Trophoblast cell (in vitro differentiated cells and primary cell): ENCODE data around the gene USP27X.

Experiments
- DNase-seq, 2 donors: peaks; one replicate each; pipeline ENCODE4 v3.0.0-alpha.2; 2016
- H2AFZ ChIP-seq: 2 replicates; pipeline ENCODE4 v1.6.1; 2013; ENCODE audit warnings: low read length, moderate library complexity, mild to moderate bottlenecking; ENCODE audit not compliant: insufficient read depth, poor library complexity
- H2AK5ac ChIP-seq: 2 replicates; pipeline ENCODE4 v1.6.1; 2013; ENCODE audit warnings: mild to moderate bottlenecking, low read length
- H2BK120ac ChIP-seq: 2 replicates; pipeline ENCODE4 v1.6.1; 2013; ENCODE audit warnings: low read length, mild to moderate bottlenecking, moderate library complexity; ENCODE audit not compliant: insufficient read depth, poor library complexity
- H2BK12ac ChIP-seq: 2 replicates; pipeline ENCODE4 v1.6.1; 2013; ENCODE audit warnings: mild to moderate bottlenecking, low read length, moderate library complexity
- H2BK5ac ChIP-seq: 2 replicates; pipeline ENCODE4 v1.6.1; 2013; ENCODE audit warnings: low read length, low read depth, moderate library complexity, mild to moderate bottlenecking; ENCODE audit not compliant: poor library complexity
- H3K14ac ChIP-seq: 2 replicates; pipeline ENCODE4 v1.6.1; 2013; ENCODE audit warnings: mild to moderate bottlenecking, low read length
- H3K18ac ChIP-seq: 2 replicates; pipeline ENCODE4 v1.6.1; 2013; ENCODE audit warnings: mild to moderate bottlenecking, low read length
- H3K23ac ChIP-seq: 2 replicates; pipeline ENCODE4 v1.6.1; 2013; ENCODE audit warnings: low read length
- H3K27ac ChIP-seq: 2 replicates; pipeline ENCODE4 v1.5.1; 2013; ENCODE audit warnings: low read depth, mild to moderate bottlenecking, inconsistent platforms, low read length, moderate library complexity
- H3K27me3 ChIP-seq: 2 replicates; pipeline ENCODE4 v1.6.1; 2013; ENCODE audit warnings: inconsistent platforms, mild to moderate bottlenecking, low read length, moderate library complexity; ENCODE audit not compliant: insufficient read depth
- H3K36me3 ChIP-seq, 2 experiments: 1 replicate in 1 of 2; 2 replicates in 1 of 2; pipeline ENCODE4 v1.6.1; 2013; ENCODE audit warnings: low read length in 2 of 2, mild to moderate bottlenecking in 2 of 2, moderate library complexity in 1 of 2; ENCODE audit not compliant: insufficient read depth in 2 of 2, control insufficient read depth in 1 of 2
- H3K4ac ChIP-seq: 2 replicates; pipeline ENCODE4 v1.6.1; 2013; ENCODE audit warnings: low read depth, mild to moderate bottlenecking, low read length, moderate library complexity
- H3K4me1 ChIP-seq, 2 experiments: 1 replicate in 1 of 2; 2 replicates in 1 of 2; pipeline ENCODE4 v1.6.1; 2013; ENCODE audit warnings: low read length in 2 of 2, mild to moderate bottlenecking in 2 of 2, moderate library complexity in 1 of 2; ENCODE audit not compliant: insufficient read depth in 2 of 2, control insufficient read depth in 1 of 2
- H3K4me2 ChIP-seq: 2 replicates; pipeline ENCODE4 v1.6.1; 2013; ENCODE audit warnings: inconsistent platforms, mild to moderate bottlenecking, low read length, moderate library complexity
- H3K4me3 ChIP-seq: 2 replicates; pipeline ENCODE4 v1.5.1; 2013; ENCODE audit warnings: mild to moderate bottlenecking, low read depth, low read length, inconsistent platforms
- H3K79me1 ChIP-seq: one replicate; pipeline ENCODE4 v1.6.1; 2013; ENCODE audit warnings: low read length
- H3K79me2 ChIP-seq: 2 replicates; pipeline ENCODE4 v1.6.1; 2013; ENCODE audit warnings: low read length, mild to moderate bottlenecking; ENCODE audit not compliant: control insufficient read depth, insufficient read depth, poor library complexity
- H3K9ac ChIP-seq: 2 replicates; pipeline ENCODE4 v1.6.1; 2013; ENCODE audit warnings: mild to moderate bottlenecking, low read length
- H3K9me3 ChIP-seq: 2 replicates; pipeline ENCODE4 v1.6.1; 2013; ENCODE audit warnings: low read depth, mild to moderate bottlenecking, control low read depth, inconsistent platforms, low read length; ENCODE audit not compliant: insufficient read depth
- H4K12ac ChIP-seq: 2 replicates; pipeline ENCODE4 v1.6.1; 2013; ENCODE audit warnings: low read depth, mild to moderate bottlenecking, low read length, moderate library complexity
- H4K8ac ChIP-seq: 2 replicates; pipeline ENCODE4 v1.6.1; 2013; ENCODE audit warnings: low read depth, mild to moderate bottlenecking, low read length, moderate library complexity
- H4K91ac ChIP-seq: one replicate; pipeline ENCODE4 v1.6.1; 2013; ENCODE audit warnings: low read depth, mild to moderate bottlenecking, low read length, moderate library complexity
- WGBS: extraction: QIAGEN DNeasy Blood & Tissue Kit; methylation state at CpG from one replicate; pipeline ENCODE4 v1.1.7; 2013; ENCODE audit warnings: missing lambda C conversion rate; ENCODE audit not compliant: insufficient read length, insufficient coverage; ENCODE audit errors: extremely low coverage; 5-methylcytosine and 5-hydroxymethylcytosine counted together

The USP27X gene

GRCh38 chrX:49876750-49877149, 2.5 kb upstream of the USP27X start:
- Histone ChIP-seq H3K79me1 (peaks cover 6% of the 10 kb centered on the region), H4K91ac (no peak overlapping the region), H3K9ac (no peak overlapping the region), H2BK5ac (no peak overlapping the region), H3K4me3 (no peak overlapping the region), H3K9me3 (no peaks in the 10 kb centered on the region), H3K27ac (no peak overlapping the region), H2AFZ (no peak overlapping the region), H4K8ac (no peak overlapping the region), H2BK12ac (no peak overlapping the region), H3K23ac (no peak overlapping the region), H2BK120ac (no peak overlapping the region), H3K4me1 (peaks cover 2 to 8% of the 10 kb centered on the region in 2 experiments), H2AK5ac (no peak overlapping the region), H3K36me3 (peaks cover 0 to 7% of the 10 kb centered on the region in 2 experiments), H3K4me2 (no peak overlapping the region), H3K79me2 (no peaks in the 10 kb centered on the region), H3K18ac (no peak overlapping the region), H3K4ac (no peak overlapping the region), H4K12ac (no peak overlapping the region), H3K14ac (no peak overlapping the region), H3K27me3 (no peaks in the 10 kb centered on the region)
- peak; percentile 12 to 69 for DNase-seq
- no CpG with 5 or more reads among the region's 3 CpGs for WGBS

- no peak for DNase-seq
- Histone ChIP-seq H4K91ac (no peak overlapping the region), H3K9ac (no peak overlapping the region), H3K36me3 (peaks cover 0 to 7% of the 10 kb centered on the region in 2 experiments), H3K4me2 (no peak overlapping the region), H3K18ac (no peak overlapping the region), H4K12ac (no peak overlapping the region), H2BK5ac (no peak overlapping the region), H3K79me2 (no peaks in the 10 kb centered on the region), H3K23ac (no peak overlapping the region), H3K9me3 (no peaks in the 10 kb centered on the region), H3K79me1 (peaks cover 6% of the 10 kb centered on the region), H3K4ac (no peak overlapping the region), H3K27ac (no peak overlapping the region), H2BK12ac (no peak overlapping the region), H3K4me1 (peaks cover 2 to 8% of the 10 kb centered on the region in 2 experiments), H3K14ac (no peak overlapping the region), H4K8ac (no peak overlapping the region), H2AK5ac (no peak overlapping the region), H3K27me3 (no peaks in the 10 kb centered on the region), H3K4me3 (no peak overlapping the region), H2AFZ (no peak overlapping the region), H2BK120ac (no peak overlapping the region)
- no CpG with 5 or more reads among the region's 5 CpGs for WGBS
These were observed 1.7 kb upstream of the USP27X start for GRCh38 chrX:49877397-49878101.

- H3K36me3 ChIP-seq: peaks cover 0 to 9% of the 10 kb centered on the region in 2 experiments
- H3K14ac ChIP-seq: no peak overlapping the region
- no peak overlapping the region for H3K18ac ChIP-seq
- peaks cover 2 to 8% of the 10 kb centered on the region in 2 experiments for H3K4me1 ChIP-seq
- H3K23ac ChIP-seq: no peak overlapping the region
- H3K79me1 ChIP-seq: peaks cover 6% of the 10 kb centered on the region
- H3K4me3 ChIP-seq: peak overlapping the region; percentile 67
- peak overlapping the region; percentile 72 for H3K9ac ChIP-seq
- H2BK5ac ChIP-seq: no peak overlapping the region
- H3K27me3 ChIP-seq: no peaks in the 10 kb centered on the region
- no peak overlapping the region for H2BK120ac ChIP-seq
- H3K4ac ChIP-seq: no peak overlapping the region
- no CpG with 5 or more reads among the region's 28 CpGs for WGBS
- no peak for DNase-seq
- peak overlapping the region; percentile 80 for H3K27ac ChIP-seq
- no peak overlapping the region for H4K12ac ChIP-seq
- H2BK12ac ChIP-seq: no peak overlapping the region
- no peaks in the 10 kb centered on the region for H3K9me3 ChIP-seq
- peak overlapping the region; percentile 57 for H4K8ac ChIP-seq
- no peak overlapping the region for H4K91ac ChIP-seq
- H3K79me2 ChIP-seq: no peaks in the 10 kb centered on the region
- H2AK5ac ChIP-seq: no peak overlapping the region
- peak overlapping the region; percentile 86 for H3K4me2 ChIP-seq
- H2AFZ ChIP-seq: peak overlapping the region; percentile 45
These were observed 1.0 kb upstream of the USP27X start for GRCh38 chrX:49878128-49878833.

GRCh38 chrX:49879656-49880277, 483 bp downstream of the USP27X start:
- no peak overlapping the region for H3K14ac ChIP-seq
- peak overlapping the region; percentile 82 for H3K4me3 ChIP-seq
- H2BK12ac ChIP-seq: no peak overlapping the region

More at GRCh38 chrX:49879656-49880277, 483 bp downstream of the USP27X start:
- H2AFZ ChIP-seq: no peak overlapping the region
- no peaks in the 10 kb centered on the region for H3K27me3 ChIP-seq
- H4K12ac ChIP-seq: peak overlapping the region; percentile 12
- H3K79me2 ChIP-seq: no peaks in the 10 kb centered on the region
- H3K4me1 ChIP-seq: peaks cover 2 to 8% of the 10 kb centered on the region in 2 experiments
- H4K91ac ChIP-seq: peak overlapping the region; percentile 45
- no peak overlapping the region for H3K4ac ChIP-seq
- H3K27ac ChIP-seq: peak overlapping the region; percentile 80
- no peaks in the 10 kb centered on the region for H3K9me3 ChIP-seq
- no CpG with 5 or more reads among the region's 55 CpGs for WGBS
- peak overlapping the region; percentile 82 for H3K4me2 ChIP-seq
- peak overlapping the region; percentile 26 for H2BK5ac ChIP-seq
- peaks cover 0 to 9% of the 10 kb centered on the region in 2 experiments for H3K36me3 ChIP-seq
- peaks cover 6% of the 10 kb centered on the region for H3K79me1 ChIP-seq
- no peak overlapping the region for H2AK5ac ChIP-seq
- H3K23ac ChIP-seq: no peak overlapping the region
- H2BK120ac ChIP-seq: no peak overlapping the region
- no peak for DNase-seq
- peak overlapping the region; percentile 70 for H3K9ac ChIP-seq
- no peak overlapping the region for H3K18ac ChIP-seq
- peak overlapping the region; percentile 66 for H4K8ac ChIP-seq
